Right atrium auricular region (tissue), 2 donors: ENCODE results near the gene SCN4B. TPM values are rescaled to one million over a fixed set of nuclear protein-coding genes. Genes with fewer than 3 reads are reported as not detected.

Source experiments
- DNase-seq: peaks from one replicate; pipeline ENCODE4 v3.0.0-alpha.2; 2019; ENCODE audit warnings: low spot score
- H3K27ac ChIP-seq, 2 donors: fragments of 200-600 bp; sonication (generic); 1 replicate in 1 of 2; 2 replicates in 1 of 2; pipeline ENCODE4 v1.5.1; 2016 to 2019
- H3K27me3 ChIP-seq, 2 donors: fragments of 200-600 bp; sonication (generic); one replicate each; pipeline versions ENCODE4 v1.5.1 to v1.6.0; 2017 to 2019
- H3K36me3 ChIP-seq: fragments of 200-600 bp; sonication (generic); one replicate; pipeline ENCODE4 v1.5.1; 2016
- H3K4me1 ChIP-seq, 2 donors: fragments of 200-600 bp; sonication (generic); one replicate each; pipeline versions ENCODE4 v1.5.1 to v1.6.0; 2017 to 2019
- H3K4me3 ChIP-seq, 2 donors: fragments of 200-600 bp; sonication (generic); 1 replicate in 1 of 2; 2 replicates in 1 of 2; pipeline ENCODE4 v1.5.1; 2017 to 2019; ENCODE audit warnings: mild to moderate bottlenecking in 1 of 2, moderate library complexity in 1 of 2
- H3K9me3 ChIP-seq, 2 donors: fragments of 200-600 bp; sonication (generic); one replicate each; pipeline ENCODE4 v1.5.1; 2019
- CTCF ChIP-seq, 2 donors: fragments of 200-600 bp; sonication (generic); IDR thresholded peaks; one replicate each; pipeline ENCODE4 v1.5.1; 2019; ENCODE audit warnings: antibody characterized with exemption in 2 of 2
- total RNA-seq, 2 donors: library from RNA; depleted of rRNA; stranded (reverse); fragments of >200 nt; gene quantifications; one replicate each; pipeline ENCODE4 v1.1.0, GENCODE V29; 2016

The SCN4B gene
- total RNA-seq, 2 donors from 2014 or later = 2.5 to 11.8 TPM

GRCh38 chr11:118111019-118111743 is 41.4 kb downstream of the SCN4B start:
- no peak for TF ChIP-seq CTCF (IDR thresholded peaks at IDR 0.05)
- no peak overlapping the region for H3K27ac ChIP-seq
- no peak overlapping the region for H3K4me3 ChIP-seq

DNA sequence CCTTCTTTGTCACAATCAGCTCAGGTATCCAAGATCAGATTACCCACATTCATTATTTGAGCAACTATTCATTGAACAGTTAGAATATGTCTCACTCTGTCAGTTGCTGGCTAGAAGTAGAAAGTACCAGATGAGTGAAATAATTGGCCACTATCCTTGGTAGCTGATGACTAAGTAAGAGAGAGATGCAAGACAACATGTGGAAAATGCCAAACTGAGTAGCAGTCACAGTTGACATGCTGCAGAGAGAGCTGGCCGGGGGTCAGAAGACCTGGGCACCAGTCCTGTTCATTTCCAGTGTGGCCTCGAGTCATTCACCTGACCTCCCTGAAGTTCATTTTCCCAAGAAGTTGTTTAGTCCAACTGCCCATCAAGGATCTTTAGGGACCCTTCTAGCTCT is 43.4 kb downstream of the SCN4B start:
- H3K9me3 ChIP-seq = no peaks in the 10 kb centered on the region
- no peak for TF ChIP-seq CTCF (IDR thresholded peaks at IDR 0.05)
- H3K27ac ChIP-seq = peak overlapping the region in 1 of 2 donors; percentile 42
- no peak overlapping the region for H3K4me3 ChIP-seq
- no peaks in the 10 kb centered on the region for H3K27me3 ChIP-seq
- H3K36me3 ChIP-seq = no peaks in the 10 kb centered on the region
- no peak for DNase-seq
- H3K4me1 ChIP-seq = no peaks in the 10 kb centered on the region

More at GRCh38 chr11:118111019-118111743, 41.4 kb downstream of the SCN4B start:
- no peaks in the 10 kb centered on the region for H3K27me3 ChIP-seq
- no peaks in the 10 kb centered on the region for H3K36me3 ChIP-seq
- no peaks in the 10 kb centered on the region for H3K9me3 ChIP-seq
- no peaks in the 10 kb centered on the region for H3K4me1 ChIP-seq
- DNase-seq = no peak

DNA sequence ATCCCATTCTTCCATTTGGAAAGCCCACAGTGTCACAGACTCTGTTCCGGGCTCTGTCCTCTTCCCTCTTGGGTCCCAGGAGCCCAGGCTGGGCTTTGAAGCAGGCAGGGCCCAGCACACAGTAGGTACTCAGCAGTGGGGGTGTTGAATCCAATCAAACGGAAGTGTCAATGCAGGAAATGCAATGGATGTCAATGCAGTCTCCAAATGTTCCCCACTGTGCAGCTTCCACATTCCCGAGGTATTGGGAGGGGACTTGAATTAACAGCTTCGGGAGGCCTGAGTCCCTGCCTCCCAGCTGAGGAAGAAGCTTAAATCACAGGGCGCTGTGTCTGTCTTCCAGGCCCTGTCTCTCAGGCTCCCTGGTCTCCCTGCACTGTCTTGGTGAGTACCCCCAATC is 44.1 kb downstream of the SCN4B start:
- no peak overlapping the region for H3K27ac ChIP-seq

GRCh38 chr11:118106789-118107335 is 45.8 kb downstream of the SCN4B start:
- Histone ChIP-seq H3K27me3 (no peaks in the 10 kb centered on the region), H3K36me3 (no peaks in the 10 kb centered on the region), H3K4me3 (no peak overlapping the region), H3K27ac (no peak overlapping the region), H3K4me1 (no peaks in the 10 kb centered on the region), H3K9me3 (no peaks in the 10 kb centered on the region)
- TF ChIP-seq CTCF (IDR thresholded peaks at IDR 0.05) = no peak
- DNase-seq = no peak

More for the DNA sequence above, 44.1 kb downstream of the SCN4B start:
- Histone ChIP-seq H3K9me3 (no peaks in the 10 kb centered on the region), H3K4me3 (no peak overlapping the region), H3K36me3 (no peaks in the 10 kb centered on the region), H3K27me3 (no peaks in the 10 kb centered on the region), H3K4me1 (no peaks in the 10 kb centered on the region)
- no peak for TF ChIP-seq CTCF (IDR thresholded peaks at IDR 0.05)
- no peak for DNase-seq

DNA sequence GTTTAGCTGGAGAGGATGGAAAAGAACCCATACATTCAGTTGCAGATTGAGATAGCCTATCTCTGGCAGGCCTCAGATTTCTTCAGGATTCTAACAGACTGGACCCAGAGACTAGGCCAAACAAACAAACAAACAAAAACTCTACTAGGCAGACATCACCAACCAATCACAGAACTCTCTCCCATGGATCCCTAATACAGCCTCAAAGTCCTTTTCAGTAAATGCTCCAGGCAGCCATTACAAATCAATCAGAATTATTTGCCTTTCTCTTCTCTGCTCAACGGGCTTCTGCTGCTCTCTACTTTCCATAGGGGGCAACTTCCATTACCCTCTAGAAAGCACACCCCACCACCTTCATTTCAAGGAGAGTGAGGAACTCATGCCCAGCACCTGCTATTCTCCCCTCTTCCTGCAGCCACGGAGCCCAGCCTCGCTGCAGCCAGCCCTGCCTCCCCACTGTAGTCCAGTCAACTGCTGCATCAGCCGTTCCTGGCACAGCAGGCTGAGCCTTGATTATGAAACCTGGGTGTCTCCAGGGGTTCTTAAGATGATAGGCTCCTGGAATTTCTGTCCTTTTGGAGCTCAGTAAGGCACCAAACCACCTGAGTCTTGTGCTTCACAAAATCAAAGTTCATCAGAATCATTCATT is 46.8 kb downstream of the SCN4B start:
- Histone ChIP-seq H3K4me3 (no peak overlapping the region), H3K27me3 (no peaks in the 10 kb centered on the region), H3K9me3 (no peaks in the 10 kb centered on the region), H3K4me1 (peaks cover 0 to 3% of the 10 kb centered on the region in 2 donors), H3K27ac (no peak overlapping the region), H3K36me3 (no peaks in the 10 kb centered on the region)
- DNase-seq = no peak
- TF ChIP-seq CTCF (IDR thresholded peaks at IDR 0.05) = no peak
